HepG2 (cell line): ENCODE results near the gene CRYZL1. TPM values are rescaled to one million over a fixed set of nuclear protein-coding genes. Genes with fewer than 3 reads are reported as not detected.

Source experiments
- ARHGAP35 ChIP-seq: sonication (generic); formaldehyde crosslinking; IDR thresholded peaks from 2 replicates; pipeline ENCODE4 v1.9.0; 2022; ENCODE audit warnings: mild to moderate bottlenecking, inconsistent platforms, moderate library complexity, missing genetic modification reagents, borderline replicate concordance
- ARID4A ChIP-seq: sonication (generic); formaldehyde crosslinking; IDR thresholded peaks from 2 replicates; pipeline ENCODE4 v1.5.0; 2020; ENCODE audit warnings: mild to moderate bottlenecking, missing genetic modification reagents, borderline replicate concordance
- DRAP1 ChIP-seq: IDR thresholded peaks from 2 replicates; pipeline ENCODE4 v1.6.1; 2016; ENCODE audit warnings: missing genetic modification reagents, missing compliant biosample characterization
- GMEB1 ChIP-seq: sonication (generic); formaldehyde crosslinking; IDR thresholded peaks from 2 replicates; pipeline ENCODE4 v1.5.1; 2020; ENCODE audit warnings: missing genetic modification reagents, mild to moderate bottlenecking, borderline replicate concordance
- HOXD1 ChIP-seq: sonication (generic); formaldehyde crosslinking; IDR thresholded peaks from 2 replicates; pipeline ENCODE4 v1.5.0; 2020; ENCODE audit warnings: missing genetic modification reagents
- LBX2 ChIP-seq: sonication (generic); formaldehyde crosslinking; IDR thresholded peaks from 2 replicates; pipeline ENCODE4 v1.5.0; 2020; ENCODE audit warnings: missing genetic modification reagents, mild to moderate bottlenecking, borderline replicate concordance
- PCBP2 ChIP-seq: fragments of 200-400 bp; formaldehyde crosslinking; optimal IDR thresholded peaks from 2 replicates; pipeline ENCODE3; 2018; ENCODE audit warnings: low read length, low read depth; ENCODE audit not compliant: poor library complexity, severe bottlenecking
- SNAPC2 ChIP-seq: sonication (generic); formaldehyde crosslinking; IDR thresholded peaks from 2 replicates; pipeline ENCODE4 v1.8.1; 2022; ENCODE audit warnings: mild to moderate bottlenecking, missing genetic modification reagents
- SOX5 ChIP-seq: IDR thresholded peaks from 2 replicates; pipeline ENCODE4 v1.6.1; 2016; ENCODE audit warnings: borderline replicate concordance
- TAF15 ChIP-seq: fragments of 200-400 bp; formaldehyde crosslinking; IDR thresholded peaks from one replicate; pipeline ENCODE4 v1.6.1; 2018; ENCODE audit warnings: mild to moderate bottlenecking, low read depth, low read length; ENCODE audit not compliant: poor library complexity, severe bottlenecking
- ZGPAT ChIP-seq: IDR thresholded peaks from 2 replicates; pipeline ENCODE4 v1.6.1; 2016; ENCODE audit warnings: mild to moderate bottlenecking
- ZMYM4 ChIP-seq: sonication (generic); formaldehyde crosslinking; IDR thresholded peaks from 2 replicates; pipeline ENCODE4 v1.8.1; 2023; ENCODE audit warnings: mild to moderate bottlenecking, missing genetic modification reagents
- ZNF160 ChIP-seq: sonication (generic); formaldehyde crosslinking; IDR thresholded peaks from 2 replicates; pipeline ENCODE4 v1.8.0; 2022; ENCODE audit warnings: mild to moderate bottlenecking, inconsistent platforms, missing genetic modification reagents
- ZNF33A ChIP-seq: sonication (generic); formaldehyde crosslinking; IDR thresholded peaks from 2 replicates; pipeline ENCODE4 v1.5.1; 2020; ENCODE audit warnings: missing genetic modification reagents, mild to moderate bottlenecking, moderate library complexity, borderline replicate concordance
- ZNF546 ChIP-seq: sonication (generic); formaldehyde crosslinking; conservative IDR thresholded peaks from 2 replicates; pipeline ENCODE4 v1.8.1; 2023; ENCODE audit warnings: mild to moderate bottlenecking, missing genetic modification reagents
- ZNF576 ChIP-seq: sonication (generic); formaldehyde crosslinking; IDR thresholded peaks from 2 replicates; pipeline ENCODE4 v1.4.0; 2020; ENCODE audit warnings: mild to moderate bottlenecking, missing genetic modification reagents
- ZSCAN9 ChIP-seq: IDR thresholded peaks from 2 replicates; pipeline ENCODE4 v1.6.1; 2016; ENCODE audit warnings: borderline replicate concordance
- polyA plus RNA-seq, 8 experiments: library from polyadenylated mRNA; depleted of rRNA in 3 of 8; stranded (reverse) in 7 of 8; unstranded in 1 of 8; fragments of >200 nt; fragmentation: Illumina TruSeq in 4 of 8; extraction: Trizol in 4 of 8; gene quantifications; 2 replicates each; pipeline versions ENCODE4 v1.2.1 to v1.2.3, GENCODE V29; 2011 to 2016; ENCODE audit warnings: low read depth in 4 of 8, missing spikeins in 1 of 8, mixed read lengths in 1 of 8; ENCODE audit not compliant: insufficient read depth in 1 of 8
- total RNA-seq, 5 experiments: library from RNA; depleted of rRNA; stranded (reverse); fragments of >200 nt; fragmentation: Illumina TruSeq; extraction: Trizol; gene quantifications; 2 replicates each; pipeline ENCODE4 v1.2.3, GENCODE V29; 2016; ENCODE audit warnings: low read depth in 1 of 5

CRYZL1 gene
- total and polyA plus RNA-seq, 2 of the 13 experiments (the other 11 are each of a cell fraction or from before 2014, with no cell fraction given) = 20.3 to 27.7 TPM

GRCh38 chr21:33542640-33543504 lies 98.7 kb downstream of the CRYZL1 start, which contains the start of gene SON (continued):
- TF ChIP-seq GMEB1 (CRISPR knock-in tag) (peak; percentile 93), PCBP2 (no peak), ZGPAT (CRISPR knock-in tag) (peak; percentile 44; the same call in 1 of the 2 replicates), ARID4A (CRISPR knock-in tag) (peak; percentile 27), HOXD1 (CRISPR knock-in tag) (no peak), DRAP1 (peak; percentile 90), ZNF546 (CRISPR knock-in tag) (no peak), ZMYM4 (CRISPR knock-in tag) (peak; percentile 67), LBX2 (CRISPR knock-in tag) (no peak), ZNF33A (no peak), ZNF576 (CRISPR knock-in tag) (no peak), ARHGAP35 (no peak), ZNF160 (CRISPR knock-in tag) (no peak), SOX5 (CRISPR knock-in tag) (no peak), SNAPC2 (CRISPR knock-in tag) (no peak), ZSCAN9 (CRISPR knock-in tag) (no peak), TAF15 (no peak)
